A549 (cell line): ENCODE results near the gene SWSAP1. TPM values are rescaled to one million over a fixed set of nuclear protein-coding genes. Genes with fewer than 3 reads are reported as not detected.

Experiments
- ATAC-seq, 2 experiments: fragments of 200-7000 bp in 1 of 2; fragments of >200 bp in 1 of 2; cut with Nextera tagmentation in 1 of 2; cut with Tn5 transposase in 1 of 2; 3 replicates each; pipeline versions ENCODE4 v1.8.0 to v1.9.1; 2018 to 2020; ENCODE audit warnings: mild to moderate bottlenecking in 1 of 2, moderate library complexity in 1 of 2
- CTCF ChIA-PET: fragments of 300-600 bp; sonication (Branson Sonifier 250); formaldehyde crosslinking; extraction: SDS; loops from one replicate; lab custom pipeline; 2021; ENCODE audit warnings: antibody characterized with exemption, inconsistent platforms; lab: Yijun Ruan, JAX
- POLR2A ChIA-PET: fragments of 350-600 bp; formaldehyde crosslinking; extraction: SDS; loops from one replicate; lab custom pipeline; 2021; ENCODE audit warnings: antibody characterized with exemption, inconsistent platforms; lab: Yijun Ruan, JAX
- DNase-seq, 2 experiments: peaks; one replicate each; pipeline versions ENCODE4 v3.0.0 to v3.0.0-alpha.2; 2011 to 2016; ENCODE audit warnings: low read depth in 1 of 2, low spot score in 1 of 2
- FAIRE-seq: peaks from 2 replicates; lab custom pipeline; 2011; peaks lifted over from hg19 to GRCh38; lab: Jason Lieb, UNC
- H3K27ac ChIP-seq, 2 experiments: fragments of >200 bp; sonication (Bioruptor Twin); formaldehyde crosslinking; 3 replicates each; pipeline ENCODE4 v1.5.1; 2016 to 2017
- H3K4me1 ChIP-seq: fragments of >200 bp; sonication (Bioruptor Twin); formaldehyde crosslinking; 3 replicates; pipeline ENCODE4 v1.6.1; 2016
- H3K4me2 ChIP-seq: fragments of >200 bp; sonication (Bioruptor Twin); formaldehyde crosslinking; 3 replicates; pipeline ENCODE4 v1.6.1; 2016
- H3K4me3 ChIP-seq: fragments of >200 bp; sonication (Bioruptor Twin); formaldehyde crosslinking; 3 replicates; pipeline ENCODE4 v1.5.1; 2016
- H3K9me3 ChIP-seq: fragments of >200 bp; sonication (Bioruptor Twin); formaldehyde crosslinking; 3 replicates; pipeline ENCODE4 v1.6.1; 2016
- CBX8 ChIP-seq: fragments of 200-600 bp; sonication (generic); IDR thresholded peaks from 2 replicates; pipeline ENCODE4 v1.6.1; 2016
- CHD4 ChIP-seq: fragments of 200-600 bp; sonication (generic); IDR thresholded peaks from 2 replicates; pipeline ENCODE4 v1.6.1; 2016; ENCODE audit warnings: antibody characterized with exemption, mild to moderate bottlenecking, borderline replicate concordance
- EHF ChIP-seq: fragments of 250-450 bp; sonication (Bioruptor Pico); IDR thresholded peaks from 2 replicates; pipeline ENCODE4 v1.5.0; 2020; ENCODE audit warnings: mild to moderate bottlenecking
- EHMT2 ChIP-seq: fragments of 200-600 bp; sonication (generic); IDR thresholded peaks from 2 replicates; pipeline ENCODE4 v1.6.1; 2016; ENCODE audit warnings: antibody characterized with exemption, low read depth, mild to moderate bottlenecking, moderate library complexity
- ELK1 ChIP-seq: fragments of 150-350 bp; IDR thresholded peaks from 2 replicates; pipeline ENCODE4 v1.6.1; 2014; ENCODE audit warnings: low read depth, mild to moderate bottlenecking, low read length
- ESRRA ChIP-seq: fragments of 150-350 bp; IDR thresholded peaks from 2 replicates; pipeline ENCODE4 v1.6.1; 2014; ENCODE audit warnings: mild to moderate bottlenecking, low read length, borderline replicate concordance
- FOSL2 ChIP-seq, 2 experiments: fragments of 450-650 bp in 1 of 2; fragments of >200 bp in 1 of 2; sonication (Bioruptor Twin) in 1 of 2; formaldehyde crosslinking; IDR thresholded peaks; 2 replicates each; pipeline versions ENCODE4 v1.5.0 to v1.6.1; 2016 to 2020; ENCODE audit warnings: mild to moderate bottlenecking in 1 of 2, moderate library complexity in 1 of 2
- HES2 ChIP-seq: fragments of >200 bp; sonication (Bioruptor Twin); formaldehyde crosslinking; IDR thresholded peaks from 2 replicates; pipeline ENCODE4 v1.6.1; 2016
- HMGXB4 ChIP-seq: fragments of 250-450 bp; sonication (Bioruptor Pico); IDR thresholded peaks from 2 replicates; pipeline ENCODE4 v1.5.0; 2021; ENCODE audit warnings: mild to moderate bottlenecking, moderate library complexity, borderline replicate concordance
- HOXB13 ChIP-seq: fragments of 250-450 bp; sonication (Bioruptor Pico); IDR thresholded peaks from 2 replicates; pipeline ENCODE4 v1.5.0; 2020; ENCODE audit warnings: low read depth, mild to moderate bottlenecking, moderate library complexity
- JUNB ChIP-seq: fragments of >200 bp; sonication (Bioruptor Twin); formaldehyde crosslinking; IDR thresholded peaks from 2 replicates; pipeline ENCODE4 v1.6.1; 2016
- KDM5A ChIP-seq: fragments of 200-600 bp; sonication (generic); IDR thresholded peaks from 2 replicates; pipeline ENCODE4 v1.6.1; 2016; ENCODE audit warnings: antibody characterized with exemption, mild to moderate bottlenecking
- NR3C1 ChIP-seq: fragments of >200 bp; sonication (Bioruptor Twin); formaldehyde crosslinking; IDR thresholded peaks from 3 replicates; pipeline ENCODE4 v1.6.1; 2017
- PBX3 ChIP-seq: IDR thresholded peaks from 2 replicates; pipeline ENCODE4 v1.6.1; 2012
- PHF8 ChIP-seq: fragments of 200-600 bp; sonication (generic); IDR thresholded peaks from 2 replicates; pipeline ENCODE4 v1.6.1; 2016; ENCODE audit warnings: low read depth, mild to moderate bottlenecking, antibody characterized with exemption, moderate library complexity, borderline replicate concordance
- RAD21 ChIP-seq, 2 experiments: fragments of >200 bp in 1 of 2; sonication (Bioruptor Twin) in 1 of 2; formaldehyde crosslinking in 1 of 2; IDR thresholded peaks in 1 of 2; conservative IDR thresholded peaks in 1 of 2; 2 replicates in 1 of 2; 3 replicates in 1 of 2; pipeline ENCODE4 v1.6.1; 2012 to 2018; ENCODE audit warnings: inconsistent platforms in 1 of 2
- RNF2 ChIP-seq: fragments of 200-600 bp; sonication (generic); IDR thresholded peaks from 2 replicates; pipeline ENCODE4 v1.6.1; 2016; ENCODE audit warnings: low read depth, mild to moderate bottlenecking, antibody characterized with exemption, moderate library complexity, borderline replicate concordance
- SMC3 ChIP-seq: fragments of >200 bp; sonication (Bioruptor Twin); formaldehyde crosslinking; IDR thresholded peaks from 3 replicates; pipeline ENCODE4 v1.6.1; 2018; ENCODE audit warnings: inconsistent platforms
- TP53 ChIP-seq: fragments of 250-450 bp; sonication (Bioruptor Pico); IDR thresholded peaks from 2 replicates; pipeline ENCODE4 v1.5.0; 2021; ENCODE audit warnings: mild to moderate bottlenecking, moderate library complexity
- USF2 ChIP-seq: fragments of 450-650 bp; IDR thresholded peaks from 2 replicates; pipeline ENCODE4 v1.6.1; 2014; ENCODE audit warnings: antibody characterized with exemption
- ZSCAN20 ChIP-seq: fragments of 250-450 bp; sonication (Bioruptor Pico); IDR thresholded peaks from 2 replicates; pipeline ENCODE4 v1.8.0; 2022; ENCODE audit warnings: mild to moderate bottlenecking, moderate library complexity
- WGBS: methylation state at CpG from one replicate; pipeline ENCODE4 v1.1.6; 2017; ENCODE audit errors: missing lambda C conversion rate; 5-methylcytosine and 5-hydroxymethylcytosine counted together
- polyA plus RNA-seq, 4 experiments: library from polyadenylated mRNA; depleted of rRNA in 3 of 4; stranded (reverse); fragments of >200 nt; fragmentation: RNase III in 1 of 4; extraction: RNeasy Plus Mini Kit Qiagen cat#74134 plus additional on column Dnase treatment in 1 of 4; gene quantifications; 2 replicates in 3 of 4; 3 replicates in 1 of 4; pipeline ENCODE4 v1.2.3, GENCODE V29; 2011 to 2017
- TF ChIP-seq, protein P1 (sequence below): fragments of 250-450 bp; sonication (Bioruptor Pico); IDR thresholded peaks from 2 replicates; pipeline ENCODE4 v1.5.0; 2020; ENCODE audit warnings: low read depth, mild to moderate bottlenecking, moderate library complexity
- TF ChIP-seq, protein P2 (sequence below): IDR thresholded peaks from 2 replicates; pipeline ENCODE4 v1.6.1; 2012; ENCODE audit warnings: low read depth, borderline replicate concordance

SWSAP1 gene
- polyA plus RNA-seq, 2 of the 4 experiments (the other 2 are of a cell fraction) = 1.3 to 1.5 TPM

DNA sequence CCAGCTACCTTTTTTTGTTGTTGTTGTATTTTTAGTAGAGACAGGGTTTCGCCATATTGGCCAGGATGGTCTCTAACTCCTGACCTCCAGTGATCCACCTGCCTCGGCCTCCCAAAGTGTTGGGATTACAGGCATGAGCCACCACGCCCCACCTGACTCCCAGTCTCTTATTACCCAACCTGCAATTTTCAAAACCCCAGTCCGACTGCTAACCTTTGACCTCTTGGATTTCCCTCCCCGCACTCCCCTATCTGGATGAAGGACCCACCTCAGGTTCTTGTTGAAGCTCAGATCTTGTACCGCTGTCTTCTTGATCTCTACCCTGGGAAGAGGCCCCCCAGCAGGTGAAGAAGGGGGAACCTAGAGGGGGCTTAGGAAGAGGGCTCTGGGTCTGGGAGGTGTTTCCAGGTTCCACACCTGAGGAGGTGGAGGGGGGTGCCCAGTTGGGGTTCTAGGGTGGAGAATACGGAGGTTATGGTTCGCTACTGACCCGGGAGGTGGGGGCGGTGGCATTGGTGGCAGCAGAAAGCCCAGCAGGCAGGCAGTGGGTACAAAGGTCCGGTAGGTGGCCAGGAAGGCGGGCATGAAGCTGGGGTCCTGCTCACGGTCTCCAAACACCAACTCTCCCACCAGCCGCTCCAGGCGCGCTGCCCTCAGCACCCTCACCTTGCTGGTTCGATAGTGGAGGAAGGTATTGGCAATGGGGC lies 42.0 kb downstream of the SWSAP1 start:
- POLR2A ChIA-PET = no interaction called here

DNA sequence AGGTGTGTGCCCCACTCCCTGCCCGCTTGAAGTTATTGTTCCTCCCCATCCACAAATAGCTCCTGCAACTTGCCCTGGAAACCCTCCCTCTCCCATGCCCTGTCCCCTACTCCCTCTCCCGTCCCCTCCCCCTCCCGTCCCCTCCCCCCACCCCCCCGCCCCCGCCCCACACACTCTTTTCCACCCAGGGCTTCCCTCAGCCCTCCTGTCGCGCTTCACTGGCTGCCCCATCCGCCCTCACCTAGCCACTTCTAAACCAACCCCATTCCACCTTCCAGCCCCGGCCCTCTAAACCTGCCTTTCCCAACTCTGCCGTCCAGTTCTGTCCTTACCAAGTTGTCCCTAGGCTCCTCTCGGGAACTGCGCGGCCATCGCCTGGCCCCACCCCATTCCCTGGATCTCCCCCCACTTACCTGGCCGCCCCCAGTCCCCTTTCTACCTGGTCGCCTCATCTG lies 43.7 kb downstream of the SWSAP1 start:
- peak overlapping the region; percentile 85 for H3K4me2 ChIP-seq
- peak overlapping the region in 1 of 2 experiments; percentile 76; a peak in 3 of 6 replicates for H3K27ac ChIP-seq
- ATAC-seq = peak; percentile 9 to 10; a peak in 4 of 6 replicates
- 30% methylated on average over 10 of the region's 16 CpGs for WGBS
- POLR2A ChIA-PET = no interaction called here
- CTCF ChIA-PET = interaction anchor here (0.7 to 6.3 kb wide), 3 partner anchors 17 to 65 kb away, joined by 3 to 40 read pairs (median 3); partner anchors contain the start of genes EPOR and ODAD3
- H3K4me1 ChIP-seq = no peaks in the 10 kb centered on the region
- H3K4me3 ChIP-seq = peak overlapping the region; percentile 55
- FAIRE-seq = no peak
- no peak for TF ChIP-seq HMGXB4 (CRISPR knock-in tag)
- TF ChIP-seq EHMT2 = no peak
- TF ChIP-seq KDM5A = no peak
- TF ChIP-seq HOXB13 (CRISPR knock-in tag) = no peak
- TF ChIP-seq JUNB = no peak
- TF ChIP-seq EHF (CRISPR knock-in tag) = no peak
- no peak for TF ChIP-seq ELK1
- no peak for TF ChIP-seq FOSL2 (IDR thresholded peaks at IDR 0.05)
- TF ChIP-seq FOSL2 (CRISPR knock-in tag; IDR thresholded peaks at IDR 0.05) = no peak
- no peak for TF ChIP-seq CHD4
- TF ChIP-seq TP53 (CRISPR knock-in tag) = no peak
- no peak for TF ChIP-seq ESRRA
- no peak for TF ChIP-seq CBX8
- no peak for TF ChIP-seq ZSCAN20 (CRISPR knock-in tag)
- TF ChIP-seq SMC3 = no peak
- no peak for TF ChIP-seq NR3C1
- no peak for TF ChIP-seq USF2
- DNase-seq = no peak
- no peaks in the 10 kb centered on the region for H3K9me3 ChIP-seq

More for the DNA sequence above, 42.0 kb downstream of the SWSAP1 start:
- Histone ChIP-seq H3K9me3 (no peaks in the 10 kb centered on the region), H3K4me1 (no peaks in the 10 kb centered on the region), H3K27ac (no peak overlapping the region), H3K4me2 (no peak overlapping the region)
- 85% methylated on average over 17 of the region's 17 CpGs for WGBS
- DNase-seq (no peak), FAIRE-seq (no peak), ATAC-seq (no peak)
- CTCF ChIA-PET = interaction anchor here (0.9 to 6.3 kb wide), 5 partner anchors 17 to 81 kb away, joined by 3 to 40 read pairs (median 4); partner anchors contain the start of gene EPOR
- TF ChIP-seq HES2 (no peak), HOXB13 (CRISPR knock-in tag) (no peak), RNF2 (no peak), ESRRA (no peak), SMC3 (no peak), PBX3 (no peak), PHF8 (no peak), TP53 (CRISPR knock-in tag) (no peak), RAD21 (conservative IDR thresholded peaks at IDR 0.05 in 1 of 2, IDR thresholded peaks at IDR 0.05 in 1 of 2) (no peak)
- TF ChIP-seq, protein P1, sequence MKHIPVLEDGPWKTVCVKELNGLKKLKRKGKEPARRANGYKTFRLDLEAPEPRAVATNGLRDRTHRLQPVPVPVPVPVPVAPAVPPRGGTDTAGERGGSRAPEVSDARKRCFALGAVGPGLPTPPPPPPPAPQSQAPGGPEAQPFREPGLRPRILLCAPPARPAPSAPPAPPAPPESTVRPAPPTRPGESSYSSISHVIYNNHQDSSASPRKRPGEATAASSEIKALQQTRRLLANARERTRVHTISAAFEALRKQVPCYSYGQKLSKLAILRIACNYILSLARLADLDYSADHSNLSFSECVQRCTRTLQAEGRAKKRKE = no peak
- TF ChIP-seq, protein P2, sequence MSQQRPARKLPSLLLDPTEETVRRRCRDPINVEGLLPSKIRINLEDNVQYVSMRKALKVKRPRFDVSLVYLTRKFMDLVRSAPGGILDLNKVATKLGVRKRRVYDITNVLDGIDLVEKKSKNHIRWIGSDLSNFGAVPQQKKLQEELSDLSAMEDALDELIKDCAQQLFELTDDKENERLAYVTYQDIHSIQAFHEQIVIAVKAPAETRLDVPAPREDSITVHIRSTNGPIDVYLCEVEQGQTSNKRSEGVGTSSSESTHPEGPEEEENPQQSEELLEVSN = no peak
- TF ChIP-seq, all 56 proteins: peak for 0
- no peak overlapping the region for H3K4me3 ChIP-seq
